Psoas muscle (tissue), 8 donors: ENCODE results near the gene F5. TPM values are rescaled to one million over a fixed set of nuclear protein-coding genes. Genes with fewer than 3 reads are reported as not detected.

ENCODE experiments used
- ATAC-seq, 4 donors: fragments of 200-7000 bp; cut with Tn5 transposase; one replicate each; pipeline ENCODE4 v1.9.1; 2020; ENCODE audit warnings: moderate library complexity in 3 of 4, mild to moderate bottlenecking in 2 of 4
- DNase-seq, 2 donors: peaks; one replicate each; pipeline ENCODE4 v3.0.0-alpha.2; 2020
- H3K27ac ChIP-seq: fragments of 200-600 bp; one replicate; pipeline ENCODE4 v1.8.0; 2022
- H3K27me3 ChIP-seq, 3 donors: fragments of 200-600 bp in 1 of 3; one replicate each; pipeline versions ENCODE4 v1.6.1 to v1.8.0; 2013 to 2022; ENCODE audit warnings: low read length in 2 of 3, mild to moderate bottlenecking in 2 of 3, moderate library complexity in 1 of 3; ENCODE audit not compliant: insufficient read depth in 3 of 3
- H3K36me3 ChIP-seq, 2 donors: fragments of 200-600 bp in 1 of 2; one replicate each; pipeline versions ENCODE4 v1.6.1 to v1.8.0; 2013 to 2022; ENCODE audit warnings: low read depth in 1 of 2, mild to moderate bottlenecking in 1 of 2, moderate library complexity in 1 of 2; ENCODE audit not compliant: insufficient read depth in 1 of 2
- H3K4me1 ChIP-seq: fragments of 200-600 bp; one replicate; pipeline ENCODE4 v1.8.0; 2022
- H3K4me3 ChIP-seq: fragments of 200-600 bp; one replicate; pipeline ENCODE4 v1.8.0; 2022; ENCODE audit warnings: mild to moderate bottlenecking
- H3K9me3 ChIP-seq: fragments of 200-600 bp; one replicate; pipeline ENCODE4 v1.8.0; 2022
- CTCF ChIP-seq: fragments of 200-600 bp; IDR thresholded peaks from one replicate; pipeline ENCODE4 v1.8.0; 2022; ENCODE audit warnings: antibody characterized with exemption
- WGBS, 3 donors: extraction: QIAGEN DNeasy Blood & Tissue Kit; methylation state at CpG; one replicate each; pipeline versions ENCODE4 v1.1.6 to v1.1.7; 2013; 5-methylcytosine and 5-hydroxymethylcytosine counted together
- intact Hi-C, 2 donors: fragments of 100-400 bp; cut with DNase I; formaldehyde crosslinking; loops; one replicate each; pipeline versions ENCODE4 v1.11.0 to v1.14.2; 2022
- polyA plus RNA-seq, 3 donors: library from polyadenylated mRNA; stranded (reverse); fragments of 200-250 nt; gene quantifications; one replicate each; pipeline ENCODE4 v1.2.3, GENCODE V29; 2013
- total RNA-seq, 4 donors: library from RNA; stranded (reverse); fragmentation: NEBNext Ultra II Directional in 2 of 4; extraction: Animal tissue kit (Norgen Biotek cat#: 25700) in 2 of 4; gene quantifications; one replicate each; pipeline versions ENCODE4 v1.2.1 to v1.2.4, GENCODE V29; 2021 to 2023
- donor health status: healthy with polysubstance abuse.
- donor health status: DM: no; HTN: no; CAD: no; lungs with moderate emphysema.
- donor health status: Bipolar disorder and iron deficiency.
- donor health status: healthy.
- donor health status: DM: yes; HTN: yes; CAD: no.
- donor health status: DM: no; HTN: no; CAD: no.
- donor health status: DM: no; HTN: no; CAD: no.
- donor health status: DM: yes; HTN: yes; CAD: no.

F5 gene
- total and polyA plus RNA-seq, 7 donors, result 0.01 to 0.22 (median 0.08) TPM; not detected in 2

GRCh38 chr1:169595764-169596711, 9.8 kb upstream of the F5 start:
- no peak for ATAC-seq
- intact Hi-C loops, result loop anchor here in 1 of 2 donors (5.0 kb wide), 1 partner anchor 121 kb away; no protein-coding TSS in a partner anchor
- H3K36me3 ChIP-seq, result no peaks in the 10 kb centered on the region
- H3K27me3 ChIP-seq, result peaks cover 0 to 3% (median 0%) of the 10 kb centered on the region in 3 donors
- no peak for DNase-seq
- no peaks in the 10 kb centered on the region for H3K4me1 ChIP-seq
- H3K4me3 ChIP-seq, result no peak overlapping the region
- WGBS, 3 donors, result 33 to 44% (median 44%) methylated on average over 3 of the region's 3 CpGs
- TF ChIP-seq CTCF, result no peak
- no peak overlapping the region for H3K27ac ChIP-seq
- no peaks in the 10 kb centered on the region for H3K9me3 ChIP-seq

GRCh38 chr1:169594391-169594790, 8.1 kb upstream of the F5 start:
- no peak for ATAC-seq
- H3K36me3 ChIP-seq, result no peaks in the 10 kb centered on the region
- H3K4me3 ChIP-seq, result no peak overlapping the region
- no peaks in the 10 kb centered on the region for H3K4me1 ChIP-seq
- 54 to 60% (median 60%) methylated on average over 3 of the region's 3 CpGs for WGBS, 3 donors
- DNase-seq, result no peak
- H3K27ac ChIP-seq, result no peak overlapping the region
- TF ChIP-seq CTCF, result no peak
- intact Hi-C loops, result no loop called here
- H3K27me3 ChIP-seq, result peaks cover 0 to 3% (median 0%) of the 10 kb centered on the region in 3 donors
- H3K9me3 ChIP-seq, result no peaks in the 10 kb centered on the region

- Histone ChIP-seq H3K4me3 (no peak overlapping the region), H3K36me3 (no peaks in the 10 kb centered on the region), H3K4me1 (peaks cover 3% of the 10 kb centered on the region), H3K9me3 (no peaks in the 10 kb centered on the region), H3K27me3 (no peaks in the 10 kb centered on the region), H3K27ac (no peak overlapping the region)
- no peak for ATAC-seq
- WGBS, 3 donors, result 79 to 89% (median 83%) methylated on average over 5 of the region's 5 CpGs
- intact Hi-C loops, result no loop called here
- DNase-seq, result no peak
- TF ChIP-seq CTCF, result no peak
Observed at GRCh38 chr1:169590932-169591331, 4.7 kb upstream of the F5 start.

GRCh38 chr1:169588785-169589485, 2.7 kb upstream of the F5 start:
- no peaks in the 10 kb centered on the region for H3K27me3 ChIP-seq
- DNase-seq, result no peak
- H3K4me1 ChIP-seq, result peaks cover 3% of the 10 kb centered on the region
- no peak for TF ChIP-seq CTCF
- 72 to 78% (median 75%) methylated on average over 4 of the region's 4 CpGs for WGBS, 3 donors
- H3K4me3 ChIP-seq, result no peak overlapping the region
- no peak for ATAC-seq
- no peaks in the 10 kb centered on the region for H3K9me3 ChIP-seq
- intact Hi-C loops, result loop anchor here in 1 of 2 donors (5.0 kb wide), 1 partner anchor 123 kb away; the partner anchor contains the start of gene SELL
- no peak overlapping the region for H3K27ac ChIP-seq
- no peaks in the 10 kb centered on the region for H3K36me3 ChIP-seq
